ENCODE results near the gene BCOR. TPM values are rescaled to one million over a fixed set of nuclear protein-coding genes. Genes with fewer than 3 reads are reported as not detected.

Gene BCOR
- total and polyA plus RNA-seq, 2 of the 8 experiments (the other 6 are each of a cell fraction or from before 2014, with no cell fraction given), result 25.0 to 50.8 TPM

- ChIA-PET CTCF (ENCODE audit: partially characterized antibody) (interaction anchor here (1.1 to 1.2 kb wide), 2 partner anchors 18 to 198 kb away, joined by 3 read pairs; no protein-coding TSS in a partner anchor), POLR2A (ENCODE audit: partially characterized antibody) (interaction anchor here (0.9 to 29.1 kb wide), 8 partner anchors 9 to 93 kb away, joined by 3 to 509 read pairs (median 8); no protein-coding TSS in a partner anchor)
- no peak overlapping the region for H2BK5ac ChIP-seq (ENCODE audit: low read depth, low read length)
Observed at GRCh38 chrX:40099055-40099958, 1.5 kb upstream of the BCOR start.

More at GRCh38 chrX:40099055-40099958, 1.5 kb upstream of the BCOR start:
- 2% methylated on average over 25 of the region's 49 CpGs; no CpG with 5 or more reads in 1 of the 2 experiments for WGBS, 2 experiments (ENCODE audit: extremely low coverage in 1 of 2, insufficient coverage in 1 of 2, insufficient read length in 1 of 2, insufficient replicate concordance in 2 of 2, low coverage in 1 of 2, low lambda C conversion rate in 2 of 2, missing lambda C conversion rate in 1 of 2)
- no peak overlapping the region; the same call in 1 of the 2 replicates for H3K18ac ChIP-seq (ENCODE audit: extremely low read depth, low read length)
- H3K14ac ChIP-seq (ENCODE audit: insufficient read length), result no peak overlapping the region
- H2BK120ac ChIP-seq (replicated peaks; ENCODE audit: low read depth, low read length), result no peak overlapping the region
- no peak overlapping the region for H3K23ac ChIP-seq (ENCODE audit: insufficient read length)
- H4K20me1 ChIP-seq (replicated peaks in 1 of 2; ENCODE audit: control insufficient read depth in 1 of 2, insufficient read depth in 2 of 2, low read length in 2 of 2), result peaks cover 3 to 4% of the 10 kb centered on the region in 2 experiments
- peak in 1 of 2 experiments; percentile 63 for DNase-seq (ENCODE audit: low read depth in 1 of 2, low spot score in 2 of 2)
- TF ChIP-seq ASH2L (IDR thresholded peaks at IDR 0.05; ENCODE audit: low read length) (no peak), RNF2 (IDR thresholded peaks at IDR 0.05; ENCODE audit: borderline replicate concordance, low read depth, low read length, missing control alignments, poor library complexity, severe bottlenecking) (peak; percentile 19), RAD21 (IDR thresholded peaks at IDR 0.05 in 1 of 2, conservative IDR thresholded peaks at IDR 0.05 in 1 of 2; ENCODE audit: low read depth in 2 of 2, low read length in 2 of 2) (peak in 1 of 2 experiments; percentile 7; a peak in 1 of 4 replicates)
- peaks cover 13% of the 10 kb centered on the region; the same call in 1 of the 2 replicates for H3K23me2 ChIP-seq (ENCODE audit: low read depth, low read length)
- no peaks in the 10 kb centered on the region for H3K36me3 ChIP-seq (ENCODE audit: control insufficient read depth in 2 of 4, insufficient read depth in 4 of 4, low read length in 3 of 4)
- no peak overlapping the region for H2BK20ac ChIP-seq (ENCODE audit: low read length)
- H3K9me3 ChIP-seq (ENCODE audit: insufficient read depth in 2 of 2, low read depth in 1 of 2, low read length in 1 of 2), result no peaks in the 10 kb centered on the region
- H3K9ac ChIP-seq (replicated peaks in 1 of 4; ENCODE audit: extremely low read depth in 1 of 4, low read depth in 3 of 4, low read length in 3 of 4), result no peak overlapping the region
- H3K4me3 ChIP-seq (ENCODE audit: extremely low read depth in 1 of 4, insufficient read depth in 2 of 4, low read depth in 3 of 4, low read length in 4 of 4), result peak overlapping the region; percentile 34 to 79 (median 56); a peak in 5 of 8 replicates
- H2AFZ ChIP-seq (ENCODE audit: low read length), result no peak overlapping the region
- no peak overlapping the region for H3K4ac ChIP-seq (replicated peaks; ENCODE audit: insufficient read length, low read depth, low read length)
- H3K4me1 ChIP-seq (replicated peaks in 1 of 4; ENCODE audit: control insufficient read depth in 3 of 4, insufficient read depth in 4 of 4, low read length in 3 of 4), result peaks cover 6 to 37% (median 19%) of the 10 kb centered on the region in 4 experiments
- no peak overlapping the region for H4K8ac ChIP-seq (ENCODE audit: extremely low read depth, insufficient read depth, low read length)
- no peak overlapping the region for H3K27ac ChIP-seq (ENCODE audit: low read depth, low read length)
- H4K5ac ChIP-seq (ENCODE audit: insufficient read length, low read depth, low read length), result no peak overlapping the region
- peaks cover 4 to 41% (median 23%) of the 10 kb centered on the region in 4 experiments; a peak in 6 of 7 replicates for H3K27me3 ChIP-seq (replicated peaks in 1 of 4; ENCODE audit: control insufficient read depth in 3 of 4, extremely low read depth in 1 of 4, insufficient read depth in 3 of 4, low read length in 3 of 4)
- no peaks in the 10 kb centered on the region for H3K79me1 ChIP-seq (ENCODE audit: low read depth, low read length)
- peak overlapping the region; percentile 81 to 98 for H3K4me2 ChIP-seq (ENCODE audit: insufficient read depth in 1 of 2, low read depth in 2 of 2, low read length in 2 of 2)
- H4K91ac ChIP-seq (replicated peaks; ENCODE audit: insufficient read length, low read length), result no peak overlapping the region
- no peak for FAIRE-seq
- H2BK15ac ChIP-seq (ENCODE audit: low read length), result no peak overlapping the region
- H2AK5ac ChIP-seq (ENCODE audit: low read depth, low read length), result no peak overlapping the region
- peaks cover 16 to 39% of the 10 kb centered on the region in 2 experiments for H3K79me2 ChIP-seq (ENCODE audit: control insufficient read depth in 1 of 2, insufficient read depth in 2 of 2, low read length in 2 of 2)
- no peak overlapping the region for H2BK12ac ChIP-seq (ENCODE audit: low read depth, low read length)
- H3K56ac ChIP-seq (replicated peaks; ENCODE audit: insufficient read length, low read depth, low read length), result no peak overlapping the region

Measured in H1 (cell line).